GM12892 (cell line): ENCODE measurements around the gene WDR62.

Source experiments
- POLR2A ChIP-seq: IDR thresholded peaks from 2 replicates; pipeline ENCODE4 v1.6.1; 2011; ENCODE audit warnings: low read depth, low read length, control low read depth
- POLR2AphosphoS5 ChIP-seq: IDR thresholded peaks from 2 replicates; pipeline ENCODE4 v1.6.1; 2011; ENCODE audit warnings: low read depth, low read length, control low read depth
- TAF1 ChIP-seq: IDR thresholded peaks from 2 replicates; pipeline ENCODE4 v1.6.1; 2011; ENCODE audit warnings: low read depth, mild to moderate bottlenecking, control low read depth, low read length, borderline replicate concordance

GRCh38 chr19:36101550-36102327 is 47.0 kb downstream of the WDR62 start:
- TF ChIP-seq POLR2A (no peak), TAF1 (no peak), POLR2AphosphoS5 (no peak)
